PC-3 (cell line): Measurements from ENCODE around the gene TMEM121B. TPM values are rescaled to one million over a fixed set of nuclear protein-coding genes. Genes with fewer than 3 reads are reported as not detected.

Source experiments
- ATAC-seq: fragments of 200-7000 bp; cut with Tn5 transposase; 2 replicates; pipeline ENCODE4 v1.9.1; 2020; ENCODE audit warnings: mild to moderate bottlenecking, moderate library complexity
- BruUV-seq: library from RNA; stranded (reverse); fragments of 400-500 nt; replicated peaks from 2 replicates; lab custom pipeline; 2021; lab: Mats Ljungman, UMichigan
- CTCF ChIA-PET: fragments of 300-600 bp; sonication (Branson Sonifier 250); formaldehyde crosslinking; loops from one replicate; lab custom pipeline; 2022; ENCODE audit warnings: antibody characterized with exemption; lab: Charles Lee
- POLR2A ChIA-PET: fragments of 300-600 bp; sonication (Branson Sonifier 250); formaldehyde crosslinking; loops from one replicate; lab custom pipeline; 2022; ENCODE audit warnings: antibody characterized with exemption; ENCODE audit not compliant: unreplicated experiment; lab: Charles Lee
- DNase-seq: peaks from one replicate; pipeline ENCODE4 v3.0.0-alpha.2; 2015
- H2AFZ ChIP-seq: fragments of 300-600 bp; sonication (generic); 2 replicates; pipeline ENCODE4 v1.6.0; 2016; ENCODE audit warnings: antibody characterized with exemption, low read length
- H3F3A ChIP-seq: fragments of 300-600 bp; sonication (generic); one replicate; pipeline ENCODE4 v1.6.0; 2017; ENCODE audit warnings: antibody characterized with exemption, low read length, control low read depth, mild to moderate bottlenecking; ENCODE audit not compliant: unreplicated experiment
- H3K27ac ChIP-seq: fragments of 300-600 bp; sonication (generic); 2 replicates; pipeline ENCODE4 v1.5.1; 2016; ENCODE audit warnings: mild to moderate bottlenecking, low read length
- H3K27me3 ChIP-seq: fragments of 300-600 bp; sonication (generic); 2 replicates; pipeline ENCODE4 v1.6.1; 2016; ENCODE audit warnings: low read length, mixed read lengths
- H3K36me3 ChIP-seq: fragments of 300-600 bp; sonication (generic); 2 replicates; pipeline ENCODE4 v1.6.1; 2016; ENCODE audit warnings: low read depth, mixed run types, low read length, mixed read lengths
- H3K4me1 ChIP-seq: fragments of 300-600 bp; sonication (generic); 2 replicates; pipeline ENCODE4 v1.5.1; 2016; ENCODE audit warnings: low read length; ENCODE audit not compliant: insufficient read depth
- H3K4me2 ChIP-seq: fragments of 300-600 bp; sonication (generic); 2 replicates; pipeline ENCODE4 v1.6.0; 2016; ENCODE audit warnings: low read length
- H3K4me3 ChIP-seq: fragments of 300-600 bp; sonication (generic); 2 replicates; pipeline ENCODE4 v1.5.1; 2016; ENCODE audit warnings: mild to moderate bottlenecking, low read length, mixed read lengths
- H3K79me2 ChIP-seq: fragments of 300-600 bp; sonication (generic); 2 replicates; pipeline ENCODE4 v1.6.1; 2017; ENCODE audit warnings: low read length, mixed read lengths
- H3K9ac ChIP-seq: fragments of 300-600 bp; sonication (generic); 2 replicates; pipeline ENCODE4 v1.6.0; 2016; ENCODE audit warnings: mild to moderate bottlenecking, low read length
- H3K9me2 ChIP-seq: fragments of 300-600 bp; sonication (generic); replicated peaks from 2 replicates; pipeline ENCODE4 v1.6.1; 2016; ENCODE audit warnings: mixed run types, low read length, mixed read lengths
- H3K9me3 ChIP-seq: fragments of 300-600 bp; sonication (generic); 2 replicates; pipeline ENCODE4 v1.6.1; 2016; ENCODE audit warnings: low read length, mixed read lengths
- H4K20me1 ChIP-seq: fragments of 300-600 bp; sonication (generic); 2 replicates; pipeline ENCODE4 v1.6.1; 2016; ENCODE audit warnings: low read length, mixed read lengths
- EZH2 ChIP-seq: fragments of 300-600 bp; sonication (generic); IDR thresholded peaks from one replicate; pipeline ENCODE4 v1.6.1; 2017; ENCODE audit warnings: antibody characterized with exemption, mild to moderate bottlenecking, low read length; ENCODE audit not compliant: unreplicated experiment
- EZH2phosphoT487 ChIP-seq: fragments of 300-600 bp; sonication (generic); IDR thresholded peaks from 2 replicates; pipeline ENCODE4 v1.6.1; 2018; ENCODE audit warnings: mild to moderate bottlenecking, antibody characterized with exemption, low read length, borderline replicate concordance
- intact Hi-C: fragments of 100-400 bp; cut with micrococcal nuclease; formaldehyde crosslinking; loops from 2 replicates; pipeline ENCODE4 v1.9.0; 2023
- total RNA-seq: library from RNA; depleted of rRNA; stranded (reverse); fragments of >200 nt; gene quantifications from 2 replicates; pipeline ENCODE4 v1.2.3, GENCODE V29; 2014
- TF ChIP-seq, protein P1 (sequence below): fragments of 300-600 bp; sonication (generic); conservative IDR thresholded peaks from 2 replicates; pipeline ENCODE4 v1.5.1; 2017; ENCODE audit warnings: antibody characterized with exemption, low read depth, mild to moderate bottlenecking, low read length

TMEM121B gene
- total RNA-seq, 1 experiment from 2014 or later, result 0.11 TPM

DNA sequence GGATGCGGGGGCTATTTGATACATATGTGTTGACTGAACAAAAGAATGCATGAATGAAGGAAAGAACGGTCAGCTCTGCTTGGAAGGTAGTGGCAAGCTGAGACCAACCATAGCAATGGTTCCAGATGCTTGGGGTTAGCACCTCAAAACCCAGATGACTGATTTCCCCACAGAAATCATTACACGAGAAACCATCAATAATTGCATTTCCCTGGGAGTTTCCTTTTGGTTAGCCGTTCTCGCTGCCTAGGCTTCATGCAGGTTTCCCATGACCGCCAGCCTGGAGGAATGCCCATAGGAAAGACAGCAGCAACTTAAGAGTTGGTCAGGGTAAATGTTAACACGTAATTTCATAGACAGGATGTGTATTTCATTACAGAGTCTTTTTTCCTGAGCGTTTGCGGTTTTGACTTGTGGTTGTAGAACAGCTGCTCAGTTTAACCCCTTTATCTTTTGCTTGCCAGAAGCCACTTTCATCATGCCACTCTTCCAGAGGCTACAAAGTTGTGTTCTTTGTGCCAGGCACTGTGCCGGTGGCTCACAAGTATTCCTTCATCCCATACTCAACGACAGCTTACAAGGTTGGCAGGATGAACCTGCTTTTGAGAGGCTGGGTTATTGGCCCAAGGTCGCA is 33.5 kb downstream of the TMEM121B start:
- H4K20me1 ChIP-seq, result 0 out of 2 replicates have a peak, but pooled peaks cover 4% of the 10 kb centered on the region
- no peak overlapping the region for H3K4me3 ChIP-seq
- no peaks in the 10 kb centered on the region for H3K27me3 ChIP-seq
- ChIA-PET POLR2A (no interaction called here), CTCF (no interaction called here)
- H3K9ac ChIP-seq, result no peak overlapping the region
- ATAC-seq, result no peak
- no peak for DNase-seq
- peaks cover 11% of the 10 kb centered on the region; the same call in 1 of the 2 replicates for H3K4me1 ChIP-seq
- TF ChIP-seq EZH2 (no peak), EZH2phosphoT487 (no peak)
- TF ChIP-seq, protein P1, sequence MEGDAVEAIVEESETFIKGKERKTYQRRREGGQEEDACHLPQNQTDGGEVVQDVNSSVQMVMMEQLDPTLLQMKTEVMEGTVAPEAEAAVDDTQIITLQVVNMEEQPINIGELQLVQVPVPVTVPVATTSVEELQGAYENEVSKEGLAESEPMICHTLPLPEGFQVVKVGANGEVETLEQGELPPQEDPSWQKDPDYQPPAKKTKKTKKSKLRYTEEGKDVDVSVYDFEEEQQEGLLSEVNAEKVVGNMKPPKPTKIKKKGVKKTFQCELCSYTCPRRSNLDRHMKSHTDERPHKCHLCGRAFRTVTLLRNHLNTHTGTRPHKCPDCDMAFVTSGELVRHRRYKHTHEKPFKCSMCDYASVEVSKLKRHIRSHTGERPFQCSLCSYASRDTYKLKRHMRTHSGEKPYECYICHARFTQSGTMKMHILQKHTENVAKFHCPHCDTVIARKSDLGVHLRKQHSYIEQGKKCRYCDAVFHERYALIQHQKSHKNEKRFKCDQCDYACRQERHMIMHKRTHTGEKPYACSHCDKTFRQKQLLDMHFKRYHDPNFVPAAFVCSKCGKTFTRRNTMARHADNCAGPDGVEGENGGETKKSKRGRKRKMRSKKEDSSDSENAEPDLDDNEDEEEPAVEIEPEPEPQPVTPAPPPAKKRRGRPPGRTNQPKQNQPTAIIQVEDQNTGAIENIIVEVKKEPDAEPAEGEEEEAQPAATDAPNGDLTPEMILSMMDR, result no peak
- no peaks in the 10 kb centered on the region for H3K9me3 ChIP-seq
- H3K4me2 ChIP-seq, result no peak overlapping the region
- intact Hi-C loops, result no loop called here
- no peaks in the 10 kb centered on the region for H3K9me2 ChIP-seq
- no peaks in the 10 kb centered on the region for H3F3A ChIP-seq
- no peak overlapping the region for H2AFZ ChIP-seq
- H3K79me2 ChIP-seq, result peaks cover 37% of the 10 kb centered on the region
- H3K27ac ChIP-seq, result no peak overlapping the region
- no TSS peak for BruUV-seq
- H3K36me3 ChIP-seq, result no peaks in the 10 kb centered on the region

DNA sequence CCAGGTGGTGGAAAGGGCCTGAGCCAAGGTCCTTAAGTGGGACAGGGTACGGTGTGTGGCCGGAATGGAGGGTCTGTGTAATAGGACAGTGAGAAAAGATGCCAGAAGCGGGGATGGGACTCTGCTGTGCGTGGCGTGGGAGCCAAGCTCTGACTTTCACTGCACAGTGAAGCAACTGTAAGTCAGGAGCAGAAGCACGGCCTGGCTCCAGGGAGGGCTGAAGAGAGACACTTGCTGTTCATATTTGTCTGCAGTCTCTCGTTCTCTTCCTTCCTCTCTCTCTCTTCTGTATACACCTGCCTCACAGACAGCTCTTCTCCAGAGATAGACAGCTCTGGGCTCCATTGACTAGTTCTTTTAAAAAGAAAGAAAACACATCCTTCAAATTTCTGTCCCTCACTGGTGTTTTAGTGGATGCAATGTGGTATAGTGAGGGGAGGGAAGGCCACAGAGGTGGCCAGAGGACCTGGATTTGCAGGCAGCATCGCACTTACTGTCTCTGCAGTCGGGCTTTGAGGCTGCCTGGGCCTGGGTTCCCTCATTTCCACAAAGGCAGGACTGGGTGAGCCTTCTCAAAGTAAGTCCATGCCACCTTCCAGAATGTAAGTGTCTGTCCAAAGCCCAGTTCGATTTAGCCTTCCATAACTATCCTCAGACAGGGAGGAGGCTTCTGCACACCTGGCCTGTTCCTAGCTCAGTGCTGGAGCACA is 34.2 kb downstream of the TMEM121B start:
- ChIA-PET CTCF (no interaction called here), POLR2A (no interaction called here)
- BruUV-seq, result no TSS peak
- H3K27ac ChIP-seq, result no peak overlapping the region
- no peak overlapping the region for H2AFZ ChIP-seq
- no peak overlapping the region for H3K4me3 ChIP-seq
- H3K9me2 ChIP-seq, result no peaks in the 10 kb centered on the region
- intact Hi-C loops, result no loop called here
- DNase-seq (no peak), ATAC-seq (no peak)
- TF ChIP-seq, protein P1, result no peak
- TF ChIP-seq EZH2 (no peak), EZH2phosphoT487 (no peak)
- H4K20me1 ChIP-seq, result 0 out of 2 replicates have a peak, but pooled peaks cover under 1% of the 10 kb centered on the region
- no peaks in the 10 kb centered on the region for H3K9me3 ChIP-seq
- no peak overlapping the region for H3K4me2 ChIP-seq
- peaks cover 11% of the 10 kb centered on the region; the same call in 1 of the 2 replicates for H3K4me1 ChIP-seq
- no peaks in the 10 kb centered on the region for H3F3A ChIP-seq
- H3K27me3 ChIP-seq, result no peaks in the 10 kb centered on the region
- H3K36me3 ChIP-seq, result no peaks in the 10 kb centered on the region
- peaks cover 35% of the 10 kb centered on the region for H3K79me2 ChIP-seq
- H3K9ac ChIP-seq, result no peak overlapping the region

DNA sequence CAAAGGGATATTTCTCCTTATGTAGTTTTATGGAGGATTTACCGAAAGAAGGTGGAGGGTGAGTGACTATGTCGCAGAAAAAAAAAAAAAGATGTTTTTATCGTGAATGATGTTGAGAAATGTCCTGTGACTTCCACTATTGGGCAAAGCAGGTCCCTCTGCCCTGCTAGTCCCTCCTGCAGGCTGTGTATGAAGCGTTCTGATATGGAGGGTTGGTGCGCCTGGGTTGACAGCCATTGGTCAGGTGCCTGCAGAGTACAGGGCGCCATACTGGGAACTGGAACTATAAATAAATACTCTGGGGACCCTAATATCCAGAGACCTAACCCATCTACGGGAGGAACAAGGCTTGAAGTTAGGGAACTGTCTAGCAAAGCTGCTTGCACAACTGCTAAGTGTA is 34.9 kb downstream of the TMEM121B start:
- no peaks in the 10 kb centered on the region for H3K9me3 ChIP-seq
- H2AFZ ChIP-seq, result no peak overlapping the region
- DNase-seq (no peak), ATAC-seq (no peak)
- no peaks in the 10 kb centered on the region for H3K27me3 ChIP-seq
- TF ChIP-seq EZH2 (no peak), EZH2phosphoT487 (no peak)
- TF ChIP-seq, protein P1, result no peak
- H3K36me3 ChIP-seq, result no peaks in the 10 kb centered on the region
- no peak overlapping the region for H3K9ac ChIP-seq
- H3K27ac ChIP-seq, result no peak overlapping the region
- peaks cover 30% of the 10 kb centered on the region for H3K79me2 ChIP-seq
- intact Hi-C loops, result no loop called here
- ChIA-PET CTCF (no interaction called here), POLR2A (no interaction called here)
- peak overlapping the region; percentile 85 for H3K4me3 ChIP-seq
- peak overlapping the region; percentile 90 for H3K4me2 ChIP-seq
- H3F3A ChIP-seq, result no peaks in the 10 kb centered on the region
- BruUV-seq, result TSS peak; percentile 28
- H3K4me1 ChIP-seq, result peaks cover 11% of the 10 kb centered on the region; the same call in 1 of the 2 replicates
- no peaks in the 10 kb centered on the region for H3K9me2 ChIP-seq
- no peaks in the 10 kb centered on the region for H4K20me1 ChIP-seq
